ENCODE measurements around the gene PGC. TPM values are rescaled to one million over a fixed set of nuclear protein-coding genes. Genes with fewer than 3 reads are reported as not detected.

Gene PGC
- total and polyA plus RNA-seq, 2 of the 8 experiments (the other 6 are each of a cell fraction or from before 2014, with no cell fraction given), result 0.09 TPM; not detected in 1

- TF ChIP-seq BCL11A (IDR thresholded peaks at IDR 0.05; ENCODE audit: low read depth in 2 of 2, low read length in 2 of 2) (no peak), FOSL1 (IDR thresholded peaks at IDR 0.05; ENCODE audit: insufficient read depth, low read depth, low read length) (no peak), EZH2 (IDR thresholded peaks at IDR 0.05; ENCODE audit: low read depth, low read length, severe bottlenecking) (no peak), CBX5 (IDR thresholded peaks at IDR 0.05; ENCODE audit: low read depth, low read length) (no peak), BACH1 (IDR thresholded peaks at IDR 0.05; ENCODE audit: low read length) (no peak), TAF1 (IDR thresholded peaks at IDR 0.05; ENCODE audit: low read depth, low read length) (no peak), ASH2L (IDR thresholded peaks at IDR 0.05; ENCODE audit: low read length) (no peak), SIRT6 (IDR thresholded peaks at IDR 0.05; ENCODE audit: low read length) (no peak), POLR2A (IDR thresholded peaks at IDR 0.05; ENCODE audit: control extremely low read depth in 1 of 2, low read depth in 2 of 2, low read length in 2 of 2) (no peak)
Measured at GRCh38 chr6:41693281-41694240, 53.6 kb downstream of the PGC start (continued).

All from H1 (cell line).